ENCODE measurements around the gene NLGN1.
A peak's percentile ranks its signal among the peaks of the same experiment; 100 is the strongest.

Gene NLGN1

DNA sequence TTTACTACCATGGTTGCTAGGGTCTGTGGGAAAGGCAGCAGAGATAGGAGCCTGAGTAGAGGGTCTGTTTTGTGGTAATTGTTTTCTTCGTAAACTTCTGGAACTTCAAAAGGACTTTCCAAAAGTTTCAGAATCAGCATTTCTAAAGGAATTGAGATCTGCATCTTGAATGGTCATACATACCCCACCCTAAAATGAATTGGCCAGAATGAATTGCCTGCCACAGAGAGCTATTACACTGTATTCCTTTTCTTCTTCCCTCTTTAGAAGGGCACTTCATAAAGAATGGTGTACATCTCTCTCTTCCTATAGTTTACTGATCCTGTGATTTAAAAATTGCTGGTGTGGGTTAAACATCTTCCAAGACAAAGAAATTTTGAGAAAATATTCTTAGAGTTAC, 525.7 kb downstream of the NLGN1 start:
- DNase-seq: no peak

DNA sequence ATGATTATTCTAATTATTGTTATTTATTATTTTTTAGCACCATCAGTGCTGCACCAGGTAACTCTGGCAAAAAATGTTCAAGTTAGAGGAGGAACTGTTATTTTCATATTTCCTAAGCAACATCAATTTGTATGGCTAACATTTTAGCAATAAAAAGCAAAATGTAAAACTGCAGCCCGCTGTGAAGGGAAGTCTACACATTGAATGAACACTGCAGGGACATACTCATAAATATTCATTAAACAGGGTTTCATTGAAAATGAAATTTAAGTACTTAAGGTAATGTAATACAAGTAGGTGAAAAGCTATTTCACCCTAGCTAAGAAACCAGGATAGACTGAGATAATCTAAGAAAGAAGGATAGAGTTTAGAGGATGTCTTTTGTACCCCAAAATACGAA, 532.7 kb downstream of the NLGN1 start:
- DNase-seq: no peak

DNA sequence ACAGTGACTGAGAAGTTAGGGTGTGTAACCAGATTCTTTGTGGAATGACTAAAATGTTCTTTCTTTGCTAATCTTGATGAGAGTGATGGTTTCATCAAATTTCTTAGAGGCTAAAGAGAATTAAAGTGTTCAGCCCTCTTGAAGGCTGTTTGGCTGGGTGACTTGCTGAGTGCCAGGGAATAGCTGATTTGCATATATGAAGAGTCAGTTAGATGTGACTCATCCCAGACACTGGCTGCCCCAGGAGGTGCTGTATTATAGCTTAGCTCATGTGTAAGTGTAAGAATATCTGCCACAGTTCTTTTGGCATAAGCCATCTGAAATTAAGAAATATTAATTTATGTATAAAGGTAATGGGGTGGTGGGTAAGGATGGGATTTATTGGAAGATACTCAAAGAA, 535.1 kb downstream of the NLGN1 start:
- no peak for DNase-seq

GRCh38 chr3:173933113-173933512, 535.6 kb downstream of the NLGN1 start:
- no peak for DNase-seq

DNA sequence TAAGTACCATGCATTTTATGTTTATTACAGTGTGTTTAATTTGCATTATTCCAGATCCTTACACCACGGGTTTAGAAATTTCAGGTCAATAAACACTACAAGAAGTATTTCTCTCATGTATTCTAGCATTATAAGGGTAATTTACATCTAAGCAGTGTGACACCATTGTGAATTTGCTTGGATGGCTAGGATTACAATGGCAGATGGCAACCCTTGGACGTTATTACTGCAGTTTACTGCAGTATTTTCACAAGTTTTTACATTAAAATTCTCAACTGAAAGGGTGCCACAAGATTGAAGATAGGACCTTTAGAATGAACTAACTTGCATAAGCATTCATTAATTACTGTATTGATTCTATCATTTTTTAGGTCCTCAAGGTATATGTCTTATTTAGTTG, 538.8 kb downstream of the NLGN1 start:
- DNase-seq: no peak

DNA sequence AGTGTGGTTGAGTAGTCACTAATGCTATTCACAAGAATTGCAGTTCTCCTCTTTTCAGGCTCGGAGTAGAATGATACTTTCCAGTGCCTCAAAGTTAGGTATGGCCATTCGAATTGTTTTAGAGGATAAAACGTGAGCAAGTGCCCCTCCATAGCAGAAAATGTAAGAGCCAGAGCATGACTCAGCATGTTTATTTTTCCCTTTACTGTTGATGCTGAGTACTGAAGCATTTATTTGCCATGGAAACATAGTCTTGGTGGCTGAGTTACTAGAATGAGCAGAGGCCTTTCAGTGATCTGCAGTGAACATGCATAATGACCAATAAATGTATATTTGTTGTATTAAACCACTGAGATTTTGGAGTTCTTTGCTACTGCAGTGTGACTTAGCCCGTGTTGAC, 540.6 kb downstream of the NLGN1 start:
- no peak for DNase-seq

GRCh38 chr3:173938616-173939015, 541.1 kb downstream of the NLGN1 start:
- no peak for DNase-seq

GRCh38 chr3:173939331-173939730, 541.8 kb downstream of the NLGN1 start:
- no peak for DNase-seq

DNA sequence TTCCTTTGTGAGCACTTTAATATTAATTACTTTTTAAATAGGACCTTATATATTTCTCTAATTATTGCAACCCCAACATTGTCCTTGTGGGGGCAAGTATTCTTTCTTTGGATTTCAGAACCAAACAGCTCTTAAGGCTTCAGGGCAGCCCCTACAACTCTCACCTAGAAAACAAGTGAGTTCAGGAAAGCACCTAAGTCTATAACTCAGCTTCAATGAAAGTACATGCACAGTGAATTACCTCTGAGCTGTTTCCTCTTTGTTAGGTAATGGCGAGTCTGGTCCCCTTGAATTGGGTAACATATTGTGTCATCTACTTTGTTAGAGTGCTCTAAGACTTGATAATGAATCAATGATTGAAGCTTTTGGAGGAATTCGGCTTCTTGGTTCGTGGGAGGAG, 545.7 kb downstream of the NLGN1 start:
- no peak for DNase-seq

GRCh38 chr3:173945170-173945569, 547.6 kb downstream of the NLGN1 start:
- no peak for DNase-seq

GRCh38 chr3:173945806-173946205, 548.3 kb downstream of the NLGN1 start:
- DNase-seq: no peak

GRCh38 chr3:173954647-173955046, 557.1 kb downstream of the NLGN1 start:
- no peak for DNase-seq

DNA sequence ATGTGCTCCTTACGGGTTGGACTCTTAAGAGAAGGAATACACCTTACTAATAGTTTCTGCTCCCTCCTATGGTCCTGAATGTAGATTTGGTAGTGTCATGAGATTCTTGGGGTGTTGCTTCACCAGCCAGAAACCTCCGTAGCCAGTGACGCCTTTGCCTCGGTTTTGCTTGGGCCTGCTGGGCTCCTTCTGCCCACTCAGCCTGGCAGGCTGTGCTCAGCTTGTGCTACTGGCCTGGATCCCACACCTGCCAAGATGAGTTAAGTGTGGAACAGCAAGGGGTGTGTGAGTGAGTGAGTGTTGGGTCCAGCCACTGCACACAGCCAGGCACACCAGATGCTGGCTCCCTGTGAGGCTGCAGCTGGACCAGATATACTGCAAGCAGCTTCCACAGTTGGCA, 560.1 kb downstream of the NLGN1 start:
- DNase-seq: no peak

- DNase-seq: no peak
These were observed 561.3 kb downstream of the NLGN1 start for GRCh38 chr3:173958805-173959204.

DNA sequence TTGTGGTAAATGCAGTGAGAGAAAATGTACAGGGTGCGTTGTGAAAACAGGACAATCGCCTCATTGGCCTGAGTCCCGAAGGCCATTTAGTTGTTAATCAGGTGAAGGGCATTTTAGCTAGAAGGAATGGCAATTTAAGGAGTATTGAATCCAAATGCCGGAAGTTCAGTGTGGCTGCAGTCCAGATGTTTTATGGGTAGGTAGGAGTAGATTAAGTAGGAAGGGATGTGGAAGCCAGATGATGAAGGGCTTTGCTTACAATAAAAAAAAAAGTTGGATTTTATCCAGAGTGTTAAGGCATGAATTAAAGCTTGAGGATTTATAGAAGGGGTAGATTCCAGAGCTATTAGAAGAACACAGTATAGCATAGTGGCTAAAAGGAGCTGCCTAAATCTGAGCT, 572.7 kb downstream of the NLGN1 start:
- no peak for DNase-seq

DNA sequence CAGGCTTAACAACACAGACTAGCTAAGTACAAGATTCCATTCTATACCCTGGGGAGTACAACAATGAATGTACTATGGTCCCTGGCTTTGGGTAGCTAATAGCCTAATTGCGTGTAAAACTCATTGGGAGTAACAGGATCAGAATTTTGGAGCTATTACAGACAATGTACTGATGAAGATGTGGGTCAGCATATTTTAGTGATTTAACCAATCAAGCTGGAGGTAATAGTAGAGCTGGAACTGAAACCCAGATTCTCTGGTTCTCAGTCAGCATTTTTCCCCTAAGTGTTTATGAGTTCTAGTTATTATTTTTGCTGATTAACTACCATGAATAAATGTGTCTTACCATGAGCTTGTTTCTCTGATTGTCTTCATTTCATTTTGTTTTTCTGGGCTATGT, 578.7 kb downstream of the NLGN1 start:
- no peak for DNase-seq

- no peak for DNase-seq
These were observed 580.2 kb downstream of the NLGN1 start for GRCh38 chr3:173977747-173978146.

DNA sequence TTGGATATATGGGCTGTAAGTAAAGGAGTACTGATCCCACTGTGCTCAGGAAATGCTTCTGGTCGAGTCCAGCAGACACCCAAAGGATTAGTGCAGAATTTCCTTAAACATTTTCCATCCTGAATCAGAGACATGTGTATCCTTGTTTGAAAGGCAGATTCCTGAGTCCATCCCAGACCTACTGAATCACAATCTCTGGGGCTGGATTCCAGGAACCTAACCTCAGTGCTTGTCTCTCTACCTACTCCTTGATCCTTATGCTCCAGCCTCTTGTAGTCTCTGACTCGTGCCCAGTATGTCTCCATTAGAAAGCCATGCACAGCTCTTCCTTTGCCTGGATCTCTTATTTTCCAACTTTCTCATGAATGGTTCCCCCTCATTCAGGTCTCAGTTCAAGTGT, 585.8 kb downstream of the NLGN1 start:
- DNase-seq: no peak

GRCh38 chr3:173986861-173987410, 589.4 kb downstream of the NLGN1 start:
- no peak for DNase-seq

- DNase-seq: no peak
These were observed 591.4 kb downstream of the NLGN1 start for GRCh38 chr3:173988909-173989308.

- DNase-seq: no peak
These were observed 594.9 kb downstream of the NLGN1 start for GRCh38 chr3:173992416-173992815.

- DNase-seq: peak; percentile 9 to 38
These were observed 595.8 kb downstream of the NLGN1 start for GRCh38 chr3:173993299-173993698.

DNA sequence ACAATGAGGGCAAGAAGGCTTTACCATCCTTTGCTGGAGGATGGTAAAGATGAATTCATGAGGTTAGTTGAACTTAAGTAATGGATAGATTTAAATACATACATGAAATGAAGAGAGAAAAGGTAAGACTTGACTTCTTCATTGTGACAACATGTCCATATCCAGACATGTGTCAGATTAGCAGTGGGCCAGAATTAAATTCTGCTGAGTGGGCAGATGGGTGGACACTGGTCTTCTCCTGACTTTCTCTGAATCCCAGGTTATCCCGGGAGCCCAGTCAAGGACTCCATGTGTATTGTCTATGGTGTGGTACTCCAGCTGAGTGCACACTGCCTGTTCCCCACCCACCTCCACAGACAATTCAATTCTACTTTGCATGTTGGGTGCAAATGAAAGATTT, 603.1 kb downstream of the NLGN1 start:
- no peak for DNase-seq

DNA sequence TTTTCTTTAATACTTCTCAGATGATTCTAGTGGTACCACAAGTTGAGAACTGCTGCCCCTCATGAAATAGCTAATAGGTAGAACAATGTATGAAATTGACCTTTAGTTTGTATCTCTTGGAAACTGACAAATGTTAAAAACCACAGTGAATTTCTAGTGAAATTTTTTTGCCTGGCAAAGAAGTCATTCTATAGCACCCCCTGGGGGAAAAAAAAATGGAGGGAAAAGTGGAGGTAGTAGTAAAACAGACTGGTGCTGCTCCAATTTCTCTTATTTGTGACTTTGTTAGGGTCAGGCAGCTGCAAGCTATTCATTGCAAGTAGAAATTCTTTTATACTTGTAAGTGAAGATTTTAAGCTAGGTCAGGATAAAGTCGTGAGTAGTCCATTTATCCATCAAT, 605.0 kb downstream of the NLGN1 start:
- DNase-seq: peak in 1 of 2 experiments; percentile 1

DNA sequence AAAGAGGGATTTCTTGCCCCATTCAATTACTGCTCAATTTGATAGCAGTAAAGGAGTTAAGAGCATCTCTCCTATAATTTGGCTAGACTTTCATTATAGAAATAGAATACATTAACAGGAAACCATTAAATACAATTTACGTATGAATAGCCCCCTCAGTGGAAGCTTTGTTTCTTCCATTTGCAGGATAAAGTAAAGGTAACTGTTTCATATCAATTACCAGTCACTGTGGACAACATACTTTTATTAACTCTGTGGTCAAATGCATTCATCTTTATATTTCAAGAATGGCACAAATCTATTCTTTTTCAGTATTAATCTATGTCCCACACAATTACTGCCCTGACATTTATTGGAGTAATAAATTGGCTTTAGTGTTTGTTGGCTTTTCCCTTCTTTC, 613.4 kb downstream of the NLGN1 start:
- no peak for DNase-seq

GRCh38 chr3:174016186-174016585, 618.6 kb downstream of the NLGN1 start:
- no peak for DNase-seq
